ENCODE measurements around the gene RHOD. TPM values are rescaled to one million over a fixed set of nuclear protein-coding genes. Genes with fewer than 3 reads are reported as not detected.

Gene RHOD
- total RNA-seq, 2 donors from 2014 or later = 2.6 to 3.4 TPM

GRCh38 chr11:67055812-67056211, 835 bp upstream of the RHOD start:
- Mint-ChIP-seq H3K4me3 (peak overlapping the region; percentile 86 to 87), H3K4me1 (ENCODE audit: low read depth) (peaks cover 20% of the 10 kb centered on the region), H3K9me3 (no peaks in the 10 kb centered on the region), H3K27me3 (ENCODE audit: low read depth) (peaks cover 13% of the 10 kb centered on the region), H3K27ac (no peak overlapping the region), H3K36me3 (ENCODE audit: insufficient read depth in 2 of 2) (no peaks in the 10 kb centered on the region)
- DNase-seq = no peak
- no peak for ATAC-seq (replicated peaks in 1 of 2)

GRCh38 chr11:67057205-67057672, 592 bp downstream of the RHOD start:
- H3K4me3 Mint-ChIP-seq = peak overlapping the region; percentile 34 to 47
- no peaks in the 10 kb centered on the region for H3K36me3 Mint-ChIP-seq (ENCODE audit: insufficient read depth in 2 of 2)
- ATAC-seq (replicated peaks in 1 of 2) (no peak), DNase-seq (no peak)
- no peak overlapping the region for H3K27ac Mint-ChIP-seq
- no peaks in the 10 kb centered on the region for H3K27me3 Mint-ChIP-seq (ENCODE audit: low read depth)
- H3K9me3 Mint-ChIP-seq = no peaks in the 10 kb centered on the region
- H3K4me1 Mint-ChIP-seq (ENCODE audit: low read depth) = peaks cover 20% of the 10 kb centered on the region

- Mint-ChIP-seq H3K27me3 (ENCODE audit: low read depth) (no peaks in the 10 kb centered on the region), H3K9me3 (no peaks in the 10 kb centered on the region), H3K4me3 (no peak overlapping the region), H3K36me3 (ENCODE audit: insufficient read depth in 2 of 2) (no peaks in the 10 kb centered on the region), H3K27ac (no peak overlapping the region), H3K4me1 (ENCODE audit: low read depth) (peaks cover 20% of the 10 kb centered on the region)
- no peak for ATAC-seq (replicated peaks in 1 of 2)
- DNase-seq = no peak
Observed at GRCh38 chr11:67058506-67058905, 1.9 kb downstream of the RHOD start.

- Mint-ChIP-seq H3K27ac (no peak overlapping the region), H3K4me1 (ENCODE audit: low read depth) (peaks cover 15% of the 10 kb centered on the region), H3K36me3 (ENCODE audit: insufficient read depth in 2 of 2) (no peaks in the 10 kb centered on the region), H3K27me3 (ENCODE audit: low read depth) (no peaks in the 10 kb centered on the region), H3K9me3 (no peaks in the 10 kb centered on the region), H3K4me3 (no peak overlapping the region)
- ATAC-seq (replicated peaks in 1 of 2) = no peak
- DNase-seq = no peak
Observed at GRCh38 chr11:67059671-67060070, 3.0 kb downstream of the RHOD start.

- Mint-ChIP-seq H3K36me3 (ENCODE audit: insufficient read depth in 2 of 2) (no peaks in the 10 kb centered on the region), H3K9me3 (no peaks in the 10 kb centered on the region), H3K27ac (no peak overlapping the region), H3K27me3 (ENCODE audit: low read depth) (no peaks in the 10 kb centered on the region), H3K4me3 (no peak overlapping the region), H3K4me1 (ENCODE audit: low read depth) (peaks cover 14% of the 10 kb centered on the region)
- DNase-seq (no peak), ATAC-seq (replicated peaks in 1 of 2) (no peak)
Observed at GRCh38 chr11:67060111-67060522, 3.5 kb downstream of the RHOD start.

GRCh38 chr11:67062526-67063373, 6.1 kb downstream of the RHOD start:
- no peak for ATAC-seq (replicated peaks in 1 of 2)
- Mint-ChIP-seq H3K9me3 (no peaks in the 10 kb centered on the region), H3K27me3 (ENCODE audit: low read depth) (no peaks in the 10 kb centered on the region), H3K4me1 (ENCODE audit: low read depth) (no peaks in the 10 kb centered on the region), H3K27ac (no peak overlapping the region), H3K4me3 (no peak overlapping the region), H3K36me3 (ENCODE audit: insufficient read depth in 2 of 2) (no peaks in the 10 kb centered on the region)
- no peak for DNase-seq

- H3K4me1 Mint-ChIP-seq (ENCODE audit: low read depth) = no peaks in the 10 kb centered on the region
- no peaks in the 10 kb centered on the region for H3K36me3 Mint-ChIP-seq (ENCODE audit: insufficient read depth in 2 of 2)
- no peak for DNase-seq
- H3K4me3 Mint-ChIP-seq = no peak overlapping the region
- no peaks in the 10 kb centered on the region for H3K9me3 Mint-ChIP-seq
- H3K27ac Mint-ChIP-seq = no peak overlapping the region
- H3K27me3 Mint-ChIP-seq (ENCODE audit: low read depth) = peaks cover 7% of the 10 kb centered on the region
- no peak for ATAC-seq (replicated peaks in 1 of 2)
Observed at GRCh38 chr11:67066333-67066709, 9.7 kb downstream of the RHOD start.

GRCh38 chr11:67071420-67072284, 15.0 kb downstream of the RHOD start:
- H3K36me3 Mint-ChIP-seq (ENCODE audit: insufficient read depth in 2 of 2) = no peaks in the 10 kb centered on the region
- ATAC-seq (replicated peaks in 1 of 2) (peak; percentile 95 to 96), DNase-seq (peak; percentile 82 to 86)
- peaks cover 6% of the 10 kb centered on the region for H3K4me1 Mint-ChIP-seq (ENCODE audit: low read depth)
- H3K27me3 Mint-ChIP-seq (ENCODE audit: low read depth) = peaks cover 15% of the 10 kb centered on the region
- no peak overlapping the region for H3K27ac Mint-ChIP-seq
- peak overlapping the region; percentile 65 to 78 for H3K4me3 Mint-ChIP-seq
- H3K9me3 Mint-ChIP-seq = no peaks in the 10 kb centered on the region

GRCh38 chr11:67072295-67072694, 15.6 kb downstream of the RHOD start:
- DNase-seq (no peak), ATAC-seq (replicated peaks in 1 of 2) (no peak)
- Mint-ChIP-seq H3K27ac (no peak overlapping the region), H3K9me3 (no peaks in the 10 kb centered on the region), H3K4me3 (no peak overlapping the region), H3K27me3 (ENCODE audit: low read depth) (peaks cover 20% of the 10 kb centered on the region), H3K4me1 (ENCODE audit: low read depth) (peaks cover 6% of the 10 kb centered on the region), H3K36me3 (ENCODE audit: insufficient read depth in 2 of 2) (no peaks in the 10 kb centered on the region)

GRCh38 chr11:67073908-67074307, 17.3 kb downstream of the RHOD start:
- Mint-ChIP-seq H3K4me1 (ENCODE audit: low read depth) (peaks cover 12% of the 10 kb centered on the region), H3K27me3 (ENCODE audit: low read depth) (peaks cover 20% of the 10 kb centered on the region), H3K9me3 (no peaks in the 10 kb centered on the region), H3K36me3 (ENCODE audit: insufficient read depth in 2 of 2) (no peaks in the 10 kb centered on the region), H3K27ac (no peak overlapping the region), H3K4me3 (no peak overlapping the region)
- no peak for DNase-seq
- ATAC-seq (replicated peaks in 1 of 2) = no peak

- Mint-ChIP-seq H3K36me3 (ENCODE audit: insufficient read depth in 2 of 2) (no peaks in the 10 kb centered on the region), H3K27me3 (ENCODE audit: low read depth) (peaks cover 13% of the 10 kb centered on the region), H3K9me3 (no peaks in the 10 kb centered on the region), H3K4me1 (ENCODE audit: low read depth) (peaks cover 18% of the 10 kb centered on the region), H3K27ac (no peak overlapping the region), H3K4me3 (no peak overlapping the region)
- DNase-seq (no peak), ATAC-seq (replicated peaks in 1 of 2) (no peak)
Observed at GRCh38 chr11:67076202-67076601, 19.6 kb downstream of the RHOD start.

GRCh38 chr11:67079065-67079705, 22.5 kb downstream of the RHOD start:
- ATAC-seq (replicated peaks in 1 of 2) (peak; percentile 44 to 61), DNase-seq (no peak)
- Mint-ChIP-seq H3K27ac (no peak overlapping the region), H3K4me1 (ENCODE audit: low read depth) (peaks cover 23% of the 10 kb centered on the region), H3K36me3 (ENCODE audit: insufficient read depth in 2 of 2) (no peaks in the 10 kb centered on the region), H3K9me3 (no peaks in the 10 kb centered on the region), H3K27me3 (ENCODE audit: low read depth) (peaks cover 28% of the 10 kb centered on the region), H3K4me3 (peak overlapping the region; percentile 10 to 32)
